Body of pancreas (tissue), 4 donors: Measurements from ENCODE around the gene EHBP1. TPM values are rescaled to one million over a fixed set of nuclear protein-coding genes. Genes with fewer than 3 reads are reported as not detected.

Experiments used
- ATAC-seq: fragments of 150-250 bp; one replicate; pipeline ENCODE4 v1.9.1; 2016
- DNase-seq, 4 donors: peaks; one replicate each; pipeline ENCODE4 v3.0.0-alpha.2; 2019
- H3K27ac ChIP-seq, 4 donors: fragments of 200-600 bp; sonication (generic); 1 replicate in 3 of 4; 2 replicates in 1 of 4; pipeline versions ENCODE4 v1.5.1 to v1.6.1; 2016 to 2019; ENCODE audit warnings: mild to moderate bottlenecking in 1 of 4, mixed read lengths in 1 of 4, moderate library complexity in 1 of 4
- H3K27me3 ChIP-seq, 2 donors: fragments of 200-600 bp; sonication (generic); one replicate each; pipeline ENCODE4 v1.6.0; 2016; ENCODE audit warnings: mild to moderate bottlenecking in 1 of 2
- H3K36me3 ChIP-seq, 2 donors: fragments of 200-600 bp; sonication (generic); replicated peaks in 1 of 2; 2 replicates each; pipeline ENCODE4 v1.5.1; 2016; ENCODE audit warnings: low read depth in 2 of 2; ENCODE audit not compliant: insufficient read depth in 1 of 2
- H3K4me1 ChIP-seq: fragments of 200-600 bp; sonication (generic); one replicate; pipeline ENCODE4 v1.6.0; 2016
- H3K4me3 ChIP-seq, 2 donors: fragments of 200-600 bp; sonication (generic); 1 replicate in 1 of 2; 2 replicates in 1 of 2; pipeline ENCODE4 v1.5.1; 2016 to 2019
- H3K9me3 ChIP-seq, 3 donors: fragments of 200-600 bp; sonication (generic); 1 replicate in 2 of 3; 2 replicates in 1 of 3; pipeline ENCODE4 v1.5.1; 2016
- POLR2A ChIP-seq, 3 donors: fragments of 450-650 bp; IDR thresholded peaks; one replicate each; pipeline ENCODE4 v1.6.1; 2016; ENCODE audit warnings: antibody characterized with exemption in 3 of 3, mild to moderate bottlenecking in 2 of 3
- WGBS, 2 donors: methylation state at CpG; one replicate each; pipeline ENCODE4 v1.1.5; 2017; 5-methylcytosine and 5-hydroxymethylcytosine counted together
- intact Hi-C: fragments of 100-400 bp; cut with DNase I; formaldehyde crosslinking; loops from one replicate; pipeline ENCODE4 v1.15.1; 2023
- total RNA-seq, 2 donors: library from RNA; depleted of rRNA; stranded (reverse); fragments of >200 nt; gene quantifications; one replicate each; pipeline ENCODE4 v1.1.0, GENCODE V29; 2016
- TF ChIP-seq, protein P1 (sequence below), 7 experiments: fragments of 450-650 bp in 4 of 7; fragments of 200-600 bp in 3 of 7; sonication (generic) in 3 of 7; IDR thresholded peaks; one replicate each; pipeline ENCODE4 v1.5.1; 2016 to 2019; ENCODE audit warnings: antibody characterized with exemption in 7 of 7

EHBP1 gene
- total RNA-seq, 2 donors from 2014 or later, result 43.6 to 45.8 TPM

DNA sequence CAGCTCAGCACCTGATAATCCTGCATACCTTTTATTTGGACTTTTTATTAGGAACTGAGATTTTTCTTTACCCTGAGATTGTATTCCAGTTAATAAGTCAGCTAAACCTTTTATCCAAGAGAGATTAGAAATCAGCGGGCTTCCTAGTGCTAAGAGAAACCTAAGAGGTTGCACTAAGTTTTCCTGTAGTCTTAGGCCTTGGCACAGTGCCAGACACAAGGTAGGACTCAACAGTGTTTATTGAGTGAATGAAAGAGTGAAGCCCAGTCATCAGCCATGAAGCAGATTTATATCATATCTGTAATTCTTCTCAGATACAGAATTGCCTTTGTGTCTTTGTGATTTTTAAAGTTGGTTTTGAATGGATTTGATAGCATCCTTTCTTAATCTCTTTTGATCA is 358.7 kb downstream of the EHBP1 start:
- ATAC-seq (no peak), DNase-seq (peak in 1 of 4 donors; percentile 12)
- H3K9me3 ChIP-seq, result no peaks in the 10 kb centered on the region
- TF ChIP-seq POLR2A (IDR thresholded peaks at IDR 0.05), result no peak
- TF ChIP-seq, protein P1, sequence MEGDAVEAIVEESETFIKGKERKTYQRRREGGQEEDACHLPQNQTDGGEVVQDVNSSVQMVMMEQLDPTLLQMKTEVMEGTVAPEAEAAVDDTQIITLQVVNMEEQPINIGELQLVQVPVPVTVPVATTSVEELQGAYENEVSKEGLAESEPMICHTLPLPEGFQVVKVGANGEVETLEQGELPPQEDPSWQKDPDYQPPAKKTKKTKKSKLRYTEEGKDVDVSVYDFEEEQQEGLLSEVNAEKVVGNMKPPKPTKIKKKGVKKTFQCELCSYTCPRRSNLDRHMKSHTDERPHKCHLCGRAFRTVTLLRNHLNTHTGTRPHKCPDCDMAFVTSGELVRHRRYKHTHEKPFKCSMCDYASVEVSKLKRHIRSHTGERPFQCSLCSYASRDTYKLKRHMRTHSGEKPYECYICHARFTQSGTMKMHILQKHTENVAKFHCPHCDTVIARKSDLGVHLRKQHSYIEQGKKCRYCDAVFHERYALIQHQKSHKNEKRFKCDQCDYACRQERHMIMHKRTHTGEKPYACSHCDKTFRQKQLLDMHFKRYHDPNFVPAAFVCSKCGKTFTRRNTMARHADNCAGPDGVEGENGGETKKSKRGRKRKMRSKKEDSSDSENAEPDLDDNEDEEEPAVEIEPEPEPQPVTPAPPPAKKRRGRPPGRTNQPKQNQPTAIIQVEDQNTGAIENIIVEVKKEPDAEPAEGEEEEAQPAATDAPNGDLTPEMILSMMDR (IDR thresholded peaks at IDR 0.05), result no peak
- H3K27me3 ChIP-seq, result peaks cover 0 to 36% of the 10 kb centered on the region in 2 donors
- H3K27ac ChIP-seq, result no peak overlapping the region
- WGBS, 2 donors, result 26 to 38% methylated on average over 1 of the region's 1 CpG
- H3K36me3 ChIP-seq, result no peaks in the 10 kb centered on the region
- intact Hi-C loops, result no loop called here
- peaks cover 5% of the 10 kb centered on the region for H3K4me1 ChIP-seq
- no peak overlapping the region for H3K4me3 ChIP-seq

DNA sequence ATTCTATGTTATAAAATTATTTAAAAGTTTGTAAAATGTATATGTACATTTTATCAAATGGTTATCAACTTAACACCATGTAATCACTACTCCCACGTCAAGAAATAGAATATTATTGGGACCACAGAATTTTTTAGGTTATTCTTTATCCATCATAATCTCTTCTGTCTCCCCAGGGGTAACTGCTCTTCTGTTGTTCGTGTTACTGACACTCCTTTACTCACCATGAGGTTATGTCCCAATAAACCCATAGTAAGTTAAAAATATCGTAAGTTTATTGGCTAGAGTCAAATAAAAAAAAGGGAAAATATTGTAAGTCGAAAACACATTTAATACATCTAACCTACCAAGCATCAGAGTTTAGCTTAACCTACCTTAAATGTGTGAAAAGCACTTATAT is 359.1 kb downstream of the EHBP1 start:
- ATAC-seq (no peak), DNase-seq (no peak)
- no peaks in the 10 kb centered on the region for H3K9me3 ChIP-seq
- no peak for TF ChIP-seq POLR2A (IDR thresholded peaks at IDR 0.05)
- TF ChIP-seq, protein P1 (IDR thresholded peaks at IDR 0.05), result no peak
- intact Hi-C loops, result no loop called here
- peaks cover under 1% of the 10 kb centered on the region for H3K4me1 ChIP-seq
- no peak overlapping the region for H3K4me3 ChIP-seq
- H3K36me3 ChIP-seq, result no peaks in the 10 kb centered on the region
- no peak overlapping the region for H3K27ac ChIP-seq
- WGBS, 2 donors, result 63 to 64% methylated on average over 4 of the region's 4 CpGs
- peaks cover 0 to 32% of the 10 kb centered on the region in 2 donors for H3K27me3 ChIP-seq

- H3K9me3 ChIP-seq, result no peaks in the 10 kb centered on the region
- WGBS, 2 donors, result 36 to 45% methylated on average over 3 of the region's 3 CpGs
- no peak for DNase-seq
- H3K27ac ChIP-seq, result no peak overlapping the region
- peaks cover 0 to 18% of the 10 kb centered on the region in 2 donors for H3K27me3 ChIP-seq
- intact Hi-C loops, result no loop called here
- H3K4me3 ChIP-seq, result no peak overlapping the region
- H3K36me3 ChIP-seq, result no peaks in the 10 kb centered on the region
- H3K4me1 ChIP-seq, result no peaks in the 10 kb centered on the region
- ATAC-seq, result no peak
- TF ChIP-seq, protein P1 (IDR thresholded peaks at IDR 0.05), result no peak
- no peak for TF ChIP-seq POLR2A (IDR thresholded peaks at IDR 0.05)
These were observed 360.8 kb downstream of the EHBP1 start for GRCh38 chr2:63066265-63066664.

DNA sequence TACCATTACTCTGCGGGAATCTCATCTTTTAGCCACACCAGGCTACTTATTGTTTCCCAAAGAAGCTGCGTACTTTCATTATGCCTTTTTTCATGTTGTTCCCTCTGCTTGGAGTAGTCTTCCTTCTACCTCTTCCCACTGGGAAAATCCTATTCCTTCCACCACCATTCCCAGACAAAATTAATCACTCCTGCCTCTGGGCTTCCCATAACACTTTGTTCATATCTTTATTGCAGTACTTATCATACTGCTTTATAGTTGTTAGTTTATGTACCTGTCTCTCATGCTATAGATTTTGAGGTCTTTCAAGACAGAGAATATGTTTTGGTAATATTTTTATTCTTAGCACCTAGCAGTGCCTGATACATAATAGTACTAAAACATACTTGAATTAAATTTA is 361.3 kb downstream of the EHBP1 start:
- no peak for ATAC-seq
- Histone ChIP-seq H3K27me3 (peaks cover 0 to 13% of the 10 kb centered on the region in 2 donors), H3K36me3 (no peaks in the 10 kb centered on the region), H3K4me3 (no peak overlapping the region), H3K27ac (no peak overlapping the region), H3K9me3 (no peaks in the 10 kb centered on the region), H3K4me1 (no peaks in the 10 kb centered on the region)
- WGBS, 2 donors, result 79 to 87% methylated on average over 2 of the region's 2 CpGs
- TF ChIP-seq, protein P1 (IDR thresholded peaks at IDR 0.05), result no peak
- TF ChIP-seq POLR2A (IDR thresholded peaks at IDR 0.05), result no peak
- intact Hi-C loops, result no loop called here
- no peak for DNase-seq

DNA sequence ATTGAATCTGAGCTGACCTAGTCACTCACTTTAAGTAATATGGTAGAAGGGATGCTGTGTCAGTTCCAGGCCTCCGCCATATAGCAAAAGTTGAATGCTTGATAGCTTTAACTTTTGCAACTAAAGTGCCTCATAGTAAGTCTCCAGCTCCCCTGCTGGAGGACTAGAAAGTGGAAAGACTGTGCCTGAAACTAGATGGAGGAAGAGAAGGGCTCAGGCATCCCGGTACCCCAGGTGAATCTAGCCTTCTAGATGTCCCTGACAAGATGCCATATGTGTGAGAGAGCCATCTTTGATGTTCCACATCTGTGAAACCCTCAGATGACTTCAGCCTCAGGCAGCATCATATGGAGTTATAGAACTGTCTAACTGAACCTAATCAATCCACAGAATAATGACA is 366.2 kb downstream of the EHBP1 start:
- intact Hi-C loops, result no loop called here

More for the DNA sequence above, 366.2 kb downstream of the EHBP1 start:
- ATAC-seq (no peak), DNase-seq (no peak)
- Histone ChIP-seq H3K9me3 (no peaks in the 10 kb centered on the region), H3K36me3 (no peaks in the 10 kb centered on the region), H3K27me3 (no peaks in the 10 kb centered on the region), H3K4me3 (no peak overlapping the region), H3K27ac (no peak overlapping the region), H3K4me1 (no peaks in the 10 kb centered on the region)
- 69 to 85% methylated on average over 2 of the region's 2 CpGs for WGBS, 2 donors
- TF ChIP-seq, protein P1 (IDR thresholded peaks at IDR 0.05), result no peak
- no peak for TF ChIP-seq POLR2A (IDR thresholded peaks at IDR 0.05)
